HG02885 (cell line): ENCODE results near the gene MAP3K20.
A peak's percentile ranks its signal among the peaks of the same experiment; 100 is the strongest.

Experiments used
- ATAC-seq: cut with Tn5 transposase; IDR thresholded peaks from one replicate; pipeline ENCODE4 v1.9.1; 2021; ENCODE audit warnings: mild to moderate bottlenecking; ENCODE audit not compliant: unreplicated experiment, poor library complexity

MAP3K20 gene

DNA sequence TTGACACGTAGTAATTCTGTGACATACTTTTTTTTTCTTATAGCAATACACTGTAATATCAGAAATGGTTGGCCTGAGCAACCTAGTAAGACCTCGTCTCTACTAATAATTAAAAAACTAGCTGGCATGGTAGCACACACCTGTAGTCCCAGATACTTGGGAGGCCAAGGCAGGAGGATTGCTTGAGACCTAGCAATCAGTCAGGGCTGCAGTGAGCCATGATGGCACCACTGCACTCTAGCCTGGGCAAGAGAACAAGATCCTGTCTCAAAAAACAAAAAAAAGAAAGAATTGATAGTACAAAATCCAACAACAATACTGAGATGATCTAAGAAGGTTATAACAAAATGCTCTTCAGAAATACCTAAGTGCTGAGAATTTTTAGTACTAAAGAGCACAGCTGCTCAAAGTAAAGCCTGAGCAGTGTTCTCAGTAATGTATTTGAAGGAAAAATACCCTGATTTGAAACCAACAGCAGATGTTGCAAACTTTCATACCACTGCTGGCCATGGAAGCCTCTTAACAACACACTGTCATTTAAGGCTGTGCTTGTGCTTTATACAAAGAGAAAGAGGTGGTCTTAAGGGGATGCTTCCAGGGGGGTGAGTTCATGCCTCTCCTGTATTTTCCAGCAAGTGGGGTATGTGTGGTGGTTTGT is 146.4 kb downstream of the MAP3K20 start:
- peak; percentile 80 for ATAC-seq

DNA sequence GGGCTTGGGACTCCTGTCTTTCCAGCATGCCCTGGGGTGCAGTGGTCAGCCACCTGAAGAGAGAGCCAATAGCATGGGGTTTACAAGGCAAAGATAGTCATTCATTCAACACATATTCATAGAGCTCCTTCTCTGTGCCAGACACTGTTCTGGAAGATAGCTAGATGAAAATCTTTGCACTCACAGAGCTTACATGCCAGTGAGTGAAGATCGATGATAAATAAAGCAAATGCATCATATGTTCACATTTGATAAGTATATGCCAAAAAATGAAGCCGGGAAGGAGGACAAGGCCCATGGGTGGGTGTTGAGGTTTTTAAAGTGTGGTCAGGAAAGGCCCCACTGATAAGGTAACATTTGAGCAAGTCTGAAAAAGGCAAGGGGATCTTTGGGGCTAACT is 148.2 kb downstream of the MAP3K20 start:
- ATAC-seq: no peak

DNA sequence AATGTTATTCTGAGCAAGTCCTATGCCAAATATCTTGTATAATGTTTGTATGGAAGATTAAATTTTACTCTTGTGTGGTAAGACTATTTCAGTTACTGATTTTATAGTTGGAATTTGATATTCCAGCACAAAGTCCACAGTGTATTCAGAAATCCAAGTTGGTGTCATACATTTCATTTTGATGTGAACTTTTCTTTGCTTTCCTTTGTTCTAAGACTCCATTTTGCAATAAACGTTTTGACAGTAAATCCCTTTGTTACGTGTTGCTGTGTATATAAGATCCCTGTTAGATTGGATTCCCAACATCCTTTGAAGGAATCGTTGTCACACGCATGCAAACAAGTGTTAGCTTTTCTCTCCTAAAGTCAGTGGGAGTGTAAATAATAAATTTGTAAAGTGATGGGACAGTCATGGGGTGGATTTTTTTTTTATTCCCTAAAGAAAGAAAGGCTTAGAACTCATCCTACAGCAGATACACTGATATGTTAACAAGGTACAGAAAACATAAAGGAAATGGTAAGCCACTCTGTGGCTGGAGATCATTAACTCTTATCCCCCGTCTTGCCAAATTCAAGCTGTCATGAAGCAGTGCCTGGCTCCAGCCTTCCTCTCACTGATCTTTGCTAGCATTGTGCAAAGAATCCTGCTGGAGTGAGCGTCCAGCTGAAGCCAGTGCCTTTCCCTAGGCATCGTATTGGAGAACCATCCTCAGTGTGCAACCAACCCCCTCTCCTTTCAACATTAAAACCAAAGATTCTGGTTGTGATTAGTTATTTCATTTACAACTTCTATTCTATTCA is 151.5 kb downstream of the MAP3K20 start:
- ATAC-seq: no peak

DNA sequence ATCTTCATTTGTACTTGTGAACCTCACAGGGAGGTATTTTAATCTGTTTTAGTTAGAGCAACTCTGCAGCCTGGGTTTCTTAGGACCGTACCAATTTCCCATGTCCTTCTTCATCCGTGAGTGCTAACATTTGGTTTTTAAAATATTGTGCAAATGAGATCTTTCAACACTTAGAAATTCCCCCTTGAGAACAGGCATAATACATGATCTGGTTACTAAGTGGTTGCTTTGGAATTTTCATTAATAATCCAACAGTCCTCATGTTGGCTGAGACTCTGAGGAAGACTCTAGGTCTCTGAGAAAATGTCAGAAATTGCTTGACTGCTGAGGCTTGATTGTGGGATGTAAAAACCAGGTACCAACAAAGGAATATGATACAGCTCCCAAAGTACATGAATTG is 153.4 kb downstream of the MAP3K20 start:
- ATAC-seq: no peak

GRCh38 chr2:173230181-173230580 is 154.5 kb downstream of the MAP3K20 start:
- no peak for ATAC-seq

- ATAC-seq: no peak
Measured at GRCh38 chr2:173231042-173231441, 155.4 kb downstream of the MAP3K20 start.

- ATAC-seq: no peak
Measured at GRCh38 chr2:173231465-173231864, 155.8 kb downstream of the MAP3K20 start.

DNA sequence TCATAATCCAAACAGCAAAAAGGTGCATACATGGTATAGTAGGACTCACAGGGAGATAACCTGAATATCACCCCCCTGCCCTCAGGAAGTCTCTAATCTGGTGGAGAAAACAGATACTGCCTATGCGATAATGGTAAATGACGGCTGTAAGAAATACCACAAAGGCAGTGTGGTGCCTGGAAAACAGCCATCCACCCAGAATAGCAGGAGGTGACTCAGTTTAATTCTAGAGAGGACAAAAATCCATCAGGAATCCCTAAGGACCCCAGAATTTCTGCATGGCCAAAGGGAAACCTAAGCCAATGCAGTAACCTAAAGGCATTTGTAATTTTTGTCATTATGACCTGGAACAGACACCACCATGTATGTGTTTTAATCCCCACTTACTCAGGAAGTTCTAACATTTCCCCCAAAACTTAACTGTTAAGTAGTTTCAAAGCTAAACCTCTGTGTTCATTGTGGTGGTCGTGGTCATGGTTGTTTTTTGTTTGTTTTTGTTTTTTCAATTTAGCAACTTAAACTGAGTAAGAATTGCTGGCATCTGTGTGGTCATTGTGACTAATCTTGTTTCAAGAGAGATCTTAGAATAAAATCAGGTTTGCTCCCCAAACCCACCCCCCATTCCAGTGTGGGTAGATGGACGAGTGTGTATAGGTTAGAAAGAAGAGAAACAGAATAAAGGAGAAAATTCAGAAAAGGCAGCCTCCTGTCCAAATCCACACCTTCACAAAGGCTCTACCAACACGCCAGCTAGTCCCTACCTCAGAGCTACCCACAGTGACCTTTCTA is 157.5 kb downstream of the MAP3K20 start:
- ATAC-seq: no peak

- no peak for ATAC-seq
Measured at GRCh38 chr2:173235947-173236803, 160.5 kb downstream of the MAP3K20 start.

DNA sequence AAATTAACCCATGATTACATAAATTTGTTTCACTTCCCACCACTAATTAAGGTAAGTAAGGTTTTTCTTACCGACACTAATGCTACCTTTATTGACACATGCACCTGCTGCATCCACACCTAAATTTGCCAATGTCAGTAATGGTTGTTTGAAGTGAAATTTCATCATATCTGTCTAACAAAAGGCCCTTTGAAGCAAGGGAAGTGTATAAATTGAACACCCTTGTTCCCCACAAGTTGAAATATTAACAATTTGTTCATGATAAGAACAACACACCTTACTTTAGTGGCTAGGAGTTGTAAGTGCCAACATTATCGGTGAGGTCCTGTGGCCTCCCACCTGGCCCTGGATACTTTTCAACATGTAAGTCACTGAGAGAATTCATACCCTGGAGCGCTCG is 162.7 kb downstream of the MAP3K20 start:
- ATAC-seq: no peak

DNA sequence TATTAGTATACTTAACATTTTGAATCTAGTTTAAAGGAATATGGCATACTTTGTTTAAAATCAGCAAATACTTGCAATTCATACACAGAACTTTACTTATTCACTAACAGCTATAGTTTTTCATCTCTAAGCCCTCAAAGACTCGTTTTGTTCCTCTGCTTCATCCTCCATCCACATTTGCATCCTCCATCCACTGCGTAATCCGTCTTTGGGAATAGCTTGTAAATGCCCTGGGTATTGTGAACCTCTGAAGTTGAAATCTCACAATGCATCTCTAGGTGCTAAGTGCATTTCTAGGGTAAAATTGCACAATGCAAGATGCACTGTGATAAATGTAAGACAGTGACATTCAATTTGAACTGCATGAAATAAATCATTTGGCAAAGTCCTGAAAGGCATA is 163.2 kb downstream of the MAP3K20 start:
- ATAC-seq: no peak

DNA sequence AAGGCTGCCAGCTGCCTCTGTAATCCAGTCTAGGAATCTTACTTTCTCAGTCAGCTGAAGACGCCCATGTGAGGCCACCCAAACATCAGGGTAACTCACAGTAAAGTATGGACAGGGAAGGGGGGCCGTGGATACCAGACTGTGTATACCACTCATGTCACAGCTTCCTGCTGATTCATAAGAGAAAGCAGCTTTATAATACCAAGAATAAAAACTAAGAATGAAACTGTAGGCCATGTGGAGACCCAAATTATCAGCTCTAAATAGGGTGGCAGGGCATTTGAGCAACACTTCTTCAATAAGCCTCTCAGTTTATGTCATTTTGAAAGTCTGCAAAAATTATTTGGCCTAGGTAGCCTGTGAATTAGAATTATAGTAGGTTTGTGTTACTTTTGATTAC is 164.0 kb downstream of the MAP3K20 start:
- ATAC-seq: peak; percentile 95

DNA sequence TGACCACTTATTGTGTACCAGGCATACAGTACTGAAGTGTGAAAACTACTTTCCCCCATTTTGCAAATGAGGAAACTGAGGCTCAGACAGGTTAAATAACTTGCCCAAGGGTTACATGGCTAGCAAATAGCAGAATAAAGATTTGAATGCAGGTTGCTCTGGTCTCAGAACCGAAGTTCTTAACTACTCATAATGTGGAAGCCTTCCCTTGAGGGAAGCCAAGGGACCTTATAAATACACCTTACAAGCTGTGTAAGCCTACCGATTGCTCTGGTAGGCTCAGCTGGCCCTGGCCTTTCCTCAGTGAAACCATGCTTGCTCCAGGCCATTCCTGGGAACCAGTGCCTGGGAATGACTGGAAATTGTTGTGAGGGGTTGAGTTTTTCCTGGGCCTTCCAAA is 164.4 kb downstream of the MAP3K20 start:
- peak; percentile 32 for ATAC-seq

DNA sequence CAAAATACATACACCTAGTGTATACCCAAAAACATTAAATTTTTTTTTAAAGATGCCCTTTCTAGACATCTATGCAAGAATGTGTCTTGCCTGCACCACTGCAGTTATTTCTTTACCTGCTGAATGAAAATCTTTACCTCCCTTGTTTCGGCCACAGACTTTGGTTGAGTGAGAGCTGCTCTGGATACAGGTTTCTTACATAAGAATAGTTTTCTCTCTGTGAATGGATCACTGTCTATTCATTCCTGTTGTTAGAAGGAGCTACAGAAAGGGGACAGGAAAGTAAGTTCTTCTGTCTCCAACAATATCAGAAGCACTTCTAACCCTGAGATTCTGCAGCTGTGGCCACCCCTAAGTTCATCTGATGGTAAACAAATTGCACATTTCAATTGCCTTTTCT is 166.0 kb downstream of the MAP3K20 start:
- no peak for ATAC-seq

DNA sequence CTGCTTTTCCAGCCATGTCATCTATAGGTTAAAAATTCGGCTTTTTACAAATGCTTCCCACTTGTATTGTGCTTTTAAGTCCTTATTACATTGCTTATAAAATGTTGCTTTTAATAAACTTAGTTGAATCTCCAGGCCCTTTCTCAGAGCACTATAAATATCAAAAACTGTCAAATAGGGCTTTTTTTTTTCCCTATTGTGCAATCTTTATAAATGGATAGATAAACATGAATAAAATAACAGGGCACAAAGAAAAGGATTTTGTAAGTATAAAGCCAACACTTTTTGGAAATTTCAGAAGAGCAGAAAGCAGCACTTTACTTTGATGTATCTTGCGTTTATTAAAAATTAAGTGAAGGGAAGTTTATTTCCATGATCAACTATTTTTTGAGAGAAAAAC is 171.5 kb downstream of the MAP3K20 start:
- no peak for ATAC-seq

DNA sequence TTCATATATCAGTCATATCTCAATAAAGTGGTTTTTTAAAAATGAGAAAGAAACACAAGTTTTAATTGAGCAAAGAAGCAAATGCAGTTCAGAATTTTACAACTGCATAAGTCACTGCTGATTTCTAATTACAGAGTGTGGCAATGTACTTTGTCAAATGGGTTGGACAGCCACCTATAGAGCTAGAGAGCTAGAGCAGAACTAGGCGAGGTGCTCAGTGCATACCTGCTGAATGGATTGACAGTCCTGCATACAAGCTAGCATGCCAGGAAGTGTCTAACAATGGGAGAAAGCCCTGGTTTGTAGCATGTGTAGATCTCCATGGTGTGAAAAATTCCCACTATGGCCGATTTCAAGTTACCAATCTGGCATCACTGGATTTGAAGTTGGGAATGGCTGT is 172.7 kb downstream of the MAP3K20 start:
- ATAC-seq: no peak

- ATAC-seq: no peak
Measured at GRCh38 chr2:173249661-173250641, 174.3 kb downstream of the MAP3K20 start.

GRCh38 chr2:173251225-173251624 is 175.6 kb downstream of the MAP3K20 start:
- ATAC-seq: no peak

- ATAC-seq: no peak
Measured at GRCh38 chr2:173252581-173252980, 176.9 kb downstream of the MAP3K20 start.
